HuH-7.5 (cell line): ENCODE measurements around the gene PGAM2.

Experiments used
- DNase-seq: peaks from one replicate; pipeline ENCODE4 v3.0.0; 2011; ENCODE audit warnings: low spot score

PGAM2 gene

DNA sequence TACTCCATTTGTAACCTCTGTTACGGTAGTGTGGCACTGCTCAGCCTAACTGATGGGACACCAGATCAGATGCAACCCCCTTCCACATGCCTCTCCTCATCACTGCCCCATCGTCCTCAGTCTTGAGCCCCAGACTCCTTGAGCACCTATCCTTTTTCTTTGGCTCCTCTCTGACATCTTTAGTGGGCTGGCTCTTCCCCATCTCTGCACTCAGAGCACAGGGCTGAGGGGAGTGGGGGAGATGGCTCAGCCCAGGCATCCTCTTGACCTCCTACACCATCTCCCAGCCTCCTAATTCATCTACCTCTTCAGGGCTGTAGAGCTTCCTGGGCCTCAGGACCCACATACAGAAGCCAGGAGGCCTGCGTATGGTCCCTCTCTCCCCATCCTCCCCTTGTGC is 18.4 kb upstream of the PGAM2 start:
- no peak for DNase-seq

DNA sequence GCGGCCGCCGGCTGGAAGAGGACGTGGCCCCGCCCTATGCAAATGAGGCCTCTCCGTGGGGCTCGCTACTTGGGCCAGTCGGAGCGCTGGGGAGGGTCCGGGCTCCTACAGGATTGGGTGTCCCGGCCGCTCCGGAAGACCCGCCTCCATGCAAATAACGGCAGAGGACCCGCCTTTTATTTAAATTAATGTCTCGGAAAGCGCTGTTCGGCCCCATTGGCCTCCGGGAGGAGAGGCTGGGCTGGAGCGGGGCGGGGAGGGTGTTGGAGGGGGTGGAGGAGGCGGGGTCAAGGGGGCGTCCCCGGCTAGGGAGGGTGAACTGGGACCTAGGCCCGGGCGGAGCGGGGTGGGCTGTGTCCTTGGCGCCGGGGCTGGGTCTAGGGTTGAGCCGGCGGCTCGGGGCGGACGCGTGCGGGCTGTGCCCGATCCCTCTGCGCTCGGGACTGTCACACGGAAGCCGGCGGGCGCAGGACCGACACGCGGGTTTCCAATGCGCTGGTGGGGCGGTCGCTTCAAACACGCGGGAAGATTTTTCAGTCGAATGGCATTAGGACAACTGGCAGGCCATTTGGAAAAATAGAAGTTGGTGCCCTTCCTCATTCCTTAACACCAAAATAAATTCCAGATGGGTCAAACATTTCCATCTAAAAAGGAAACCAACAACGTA is 17.3 kb upstream of the PGAM2 start:
- peak; percentile 99 for DNase-seq

DNA sequence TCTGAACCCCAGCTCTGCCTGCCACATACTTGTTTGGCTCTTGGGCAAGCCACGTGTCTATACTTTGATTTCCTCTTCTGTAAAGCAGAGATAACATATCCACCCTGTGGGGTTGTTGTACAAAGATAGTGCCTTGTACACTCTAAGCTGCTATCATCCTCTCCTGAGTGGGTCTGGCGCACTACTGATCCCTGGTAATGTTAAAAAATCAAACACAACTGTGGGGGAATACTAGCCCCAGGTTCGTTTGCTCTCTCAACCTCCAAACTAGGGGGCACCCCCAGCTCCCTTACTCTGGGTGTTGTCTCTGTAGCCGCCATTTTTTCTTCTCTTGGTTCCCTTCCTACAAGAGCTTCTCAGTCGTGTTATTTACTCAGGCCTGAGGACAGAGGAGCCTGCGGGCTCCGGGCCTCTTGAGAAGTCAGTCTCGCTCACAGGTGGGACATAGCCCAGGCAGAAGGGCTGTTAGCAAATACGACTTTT is 15.9 kb upstream of the PGAM2 start:
- DNase-seq, result no peak

GRCh38 chr7:44080686-44081265 is 15.4 kb upstream of the PGAM2 start:
- DNase-seq, result no peak

DNA sequence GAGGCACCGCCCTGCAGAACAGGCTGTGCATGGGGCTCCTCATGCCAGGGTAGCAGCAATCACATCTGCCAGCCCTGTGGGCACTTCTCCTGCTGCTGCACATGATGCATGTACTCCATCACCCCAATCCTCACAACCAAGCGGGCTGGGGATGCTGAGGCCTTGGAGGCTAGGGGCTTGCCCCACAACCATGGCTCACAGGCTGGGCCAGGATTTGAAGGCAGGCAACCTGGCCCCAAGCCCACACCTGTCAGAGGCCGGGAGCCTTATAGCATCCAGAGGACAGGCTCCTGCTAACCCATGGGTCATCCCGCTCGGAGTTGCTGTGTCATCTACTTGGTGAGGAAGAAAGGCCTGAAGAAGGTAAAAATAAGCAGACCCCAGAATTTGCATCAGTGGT is 14.8 kb upstream of the PGAM2 start:
- DNase-seq, result no peak

DNA sequence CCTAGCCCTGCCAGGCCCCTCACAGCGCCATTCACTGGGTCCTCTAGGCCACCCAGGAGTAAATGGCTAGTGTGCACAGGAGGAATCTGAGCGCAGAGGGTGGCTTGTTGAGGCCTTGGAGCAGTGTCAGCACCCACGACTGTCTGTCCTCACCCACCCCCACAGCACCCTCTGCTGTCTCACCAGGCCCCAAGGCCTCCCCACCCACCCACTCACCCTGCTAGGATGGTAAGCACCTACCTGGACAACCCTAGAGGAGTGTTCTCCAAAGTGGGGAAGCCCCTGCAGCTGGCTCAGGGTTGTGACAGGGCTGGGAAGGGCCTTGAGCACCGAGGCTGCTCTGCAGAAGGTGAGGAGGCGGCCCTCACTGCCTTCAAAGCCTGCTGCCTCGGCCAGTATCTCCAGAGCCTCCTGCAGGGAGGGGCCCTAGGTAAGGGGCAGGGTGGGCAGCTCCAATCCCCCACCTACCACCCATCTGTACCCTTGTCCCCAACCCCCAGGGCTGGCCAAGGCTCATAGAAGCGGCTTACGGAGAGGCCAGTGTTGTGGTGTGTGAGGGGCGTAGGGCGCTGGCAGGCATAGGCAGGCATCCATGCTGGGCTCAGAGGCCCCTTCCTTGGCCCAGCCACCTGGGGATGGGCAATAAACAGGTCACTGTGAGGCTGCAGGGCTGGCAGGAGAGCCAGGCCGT is 14.1 kb upstream of the PGAM2 start:
- DNase-seq, result no peak

- DNase-seq, result no peak
These were observed 13.2 kb upstream of the PGAM2 start for GRCh38 chr7:44078521-44078920.

DNA sequence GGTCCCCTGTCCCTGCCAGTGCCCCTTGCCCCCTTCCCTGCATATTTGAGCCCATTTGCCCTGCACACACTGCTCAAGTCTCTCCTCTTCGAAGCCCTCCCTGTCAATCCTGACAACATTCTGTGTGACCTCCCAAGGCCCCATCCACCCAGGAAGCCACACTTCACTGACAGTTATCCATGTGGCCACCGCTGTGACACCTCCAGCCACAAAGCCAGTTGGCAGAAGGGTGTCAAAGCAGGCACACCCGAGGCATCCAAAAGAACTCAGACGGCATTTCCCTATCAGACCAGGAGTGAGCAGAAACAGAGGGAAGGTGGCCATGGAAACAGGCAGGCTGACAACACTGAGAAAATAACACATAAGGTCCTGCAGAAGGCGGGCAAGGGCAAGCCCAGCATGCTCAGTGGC is 12.3 kb upstream of the PGAM2 start:
- no peak for DNase-seq

- no peak for DNase-seq
These were observed 11.7 kb upstream of the PGAM2 start for GRCh38 chr7:44077061-44077460.

GRCh38 chr7:44076101-44076895 is 10.9 kb upstream of the PGAM2 start:
- DNase-seq, result no peak

- DNase-seq, result no peak
These were observed 10.1 kb upstream of the PGAM2 start for GRCh38 chr7:44075296-44076075.

DNA sequence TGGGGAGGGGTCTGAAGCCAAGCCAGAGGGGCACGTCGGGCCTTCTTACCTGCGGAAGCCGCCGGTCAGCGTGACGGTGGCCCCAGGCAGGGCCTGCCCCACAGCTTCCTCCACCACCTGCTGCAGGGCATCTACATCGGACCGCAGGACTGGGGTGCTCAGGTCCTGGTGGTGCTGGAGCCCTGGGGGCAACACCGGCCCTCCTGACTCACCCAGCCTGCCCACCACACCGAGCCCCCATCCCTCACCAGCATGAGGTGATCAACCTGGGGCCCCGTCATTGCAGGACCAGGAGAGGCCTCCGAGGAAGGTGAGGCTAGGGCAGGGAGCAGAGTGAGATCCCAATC is 9.0 kb upstream of the PGAM2 start:
- no peak for DNase-seq

DNA sequence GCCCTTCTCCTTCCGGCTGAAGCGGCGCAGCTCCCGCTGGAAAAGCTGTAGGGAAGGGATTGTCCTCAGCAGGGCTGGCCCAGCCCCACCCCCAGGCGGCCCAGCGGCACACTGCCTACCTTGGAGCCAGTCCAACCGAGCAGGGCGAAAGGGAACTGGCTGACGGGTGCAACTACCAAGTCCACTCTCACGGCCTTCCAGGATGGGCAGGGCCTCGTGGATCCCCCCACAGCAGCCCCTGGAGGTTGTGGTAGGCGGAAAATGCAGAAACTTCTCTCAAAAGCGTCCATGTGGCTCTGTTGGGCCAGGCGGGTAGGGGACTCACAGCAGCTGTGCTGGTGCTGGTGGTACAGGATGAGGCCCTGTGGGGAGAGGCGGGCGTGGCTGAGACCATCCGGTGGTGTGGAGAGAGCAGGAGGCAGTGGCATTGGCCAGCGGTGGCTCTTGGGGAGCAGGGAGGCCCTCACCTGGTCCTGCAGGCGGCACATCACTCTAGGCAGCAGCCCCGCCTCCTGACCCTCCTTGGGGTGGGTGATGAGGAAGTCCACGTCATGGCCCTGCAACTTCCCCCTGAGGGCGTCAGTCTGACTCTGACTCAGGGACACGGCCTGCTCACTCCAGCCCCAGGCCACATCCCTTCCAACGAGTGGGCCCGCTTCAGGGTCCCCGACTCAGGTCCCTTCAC is 8.4 kb upstream of the PGAM2 start:
- no peak for DNase-seq

- DNase-seq, result peak; percentile 81
These were observed 7.2 kb upstream of the PGAM2 start for GRCh38 chr7:44072364-44073231.

GRCh38 chr7:44071726-44072363 is 6.5 kb upstream of the PGAM2 start:
- peak; percentile 49 for DNase-seq

- DNase-seq, result no peak
These were observed 2.7 kb upstream of the PGAM2 start for GRCh38 chr7:44068054-44068453.

DNA sequence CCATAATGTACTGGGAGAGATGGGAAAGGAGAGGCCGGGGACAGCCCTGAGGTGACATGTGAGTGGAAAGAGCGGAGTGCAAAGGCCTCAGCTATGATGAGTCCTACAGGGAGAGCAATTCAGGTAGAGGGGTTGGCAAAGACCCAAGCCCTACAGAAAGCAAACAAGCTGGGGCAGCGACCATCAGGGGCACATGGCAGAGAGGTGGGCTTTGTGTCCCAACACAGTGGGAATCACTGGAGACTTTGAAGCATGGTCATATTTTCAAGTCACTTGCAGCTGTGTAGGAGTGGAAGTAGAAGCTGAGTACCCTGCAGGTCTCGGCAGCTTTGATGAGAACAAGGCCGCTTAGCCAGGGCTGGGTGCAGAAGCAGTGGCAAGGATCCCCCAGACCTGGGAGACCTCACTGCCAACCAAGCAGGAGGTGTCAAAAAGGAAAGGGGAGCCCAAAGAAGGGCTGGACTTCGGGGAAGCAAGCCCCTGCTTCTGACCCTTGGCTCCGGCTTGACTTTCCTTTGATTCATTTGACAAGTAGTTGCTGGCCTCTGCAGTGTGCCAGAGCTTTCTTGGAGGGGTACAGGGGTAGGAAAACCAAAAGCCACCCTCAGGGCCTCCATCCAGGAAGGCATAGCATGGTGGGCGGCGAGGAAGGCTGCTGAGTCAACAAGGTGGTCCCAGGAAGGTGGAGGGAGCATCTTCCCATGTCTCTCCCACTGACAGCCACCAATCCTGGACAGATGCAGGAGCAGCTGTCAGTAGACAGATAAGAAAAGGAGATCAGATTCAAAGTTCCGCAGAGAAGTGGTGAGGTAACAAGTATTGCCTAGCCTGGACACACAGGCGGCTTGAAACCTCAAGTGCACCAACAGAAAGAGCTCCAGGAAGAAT is 1.9 kb upstream of the PGAM2 start:
- no peak for DNase-seq

DNA sequence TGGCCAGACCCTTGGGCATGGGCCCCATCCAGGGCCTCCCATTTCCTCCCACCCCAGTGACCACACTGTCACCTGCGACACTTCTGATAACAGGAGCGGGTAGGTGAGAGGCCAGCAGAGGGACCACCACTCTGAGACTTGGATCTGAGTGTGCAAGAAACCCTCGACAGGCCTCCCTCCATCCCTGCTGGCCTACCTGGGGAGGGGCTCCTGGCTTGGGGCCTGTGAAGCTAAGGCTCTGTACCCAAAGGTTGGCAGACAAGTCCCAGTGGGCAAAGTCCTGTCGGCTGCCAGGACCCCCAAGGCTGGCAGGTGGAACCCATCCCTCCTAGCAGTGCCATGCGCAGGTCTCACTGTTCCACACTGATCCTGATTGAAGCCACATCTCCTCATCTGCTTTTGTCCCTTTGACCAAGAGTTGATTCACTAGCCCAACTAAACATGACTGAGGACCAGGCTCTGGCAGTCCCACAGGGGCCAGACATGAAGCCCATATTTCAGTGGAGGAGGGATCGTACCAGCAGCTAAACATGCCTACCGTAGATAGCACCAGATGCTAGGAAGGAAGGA is 1.2 kb upstream of the PGAM2 start:
- no peak for DNase-seq

DNA sequence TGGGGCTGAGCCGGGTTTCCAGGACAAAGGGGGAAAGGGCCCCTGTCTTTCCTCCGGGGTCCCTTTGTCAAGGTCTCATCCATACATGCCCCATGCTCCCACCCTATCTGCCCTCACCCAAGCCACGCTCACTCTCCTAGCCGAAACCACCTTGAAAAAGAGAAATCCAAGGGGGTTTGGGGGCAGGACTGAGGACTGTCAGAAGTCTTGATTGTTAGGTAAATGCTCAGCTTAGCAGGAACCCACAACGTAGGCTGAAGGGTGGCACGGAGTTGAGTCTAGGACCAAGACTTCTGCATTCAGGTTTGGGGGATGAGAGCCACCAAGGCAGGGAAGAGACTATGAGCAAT is 719 bp upstream of the PGAM2 start:
- DNase-seq, result no peak
